Progenitor cell of endocrine pancreas (in vitro differentiated cells): Measurements from ENCODE around the gene TMEM178B. TPM values are rescaled to one million over a fixed set of nuclear protein-coding genes. Genes with fewer than 3 reads are reported as not detected.

ENCODE experiments used
- DNase-seq: peaks from one replicate; pipeline ENCODE4 v3.0.0; 2021; ENCODE audit warnings: low spot score; ENCODE audit not compliant: unreplicated experiment
- H3K27ac Mint-ChIP-seq: 2 replicates; pipeline ENCODE4 v1.8.0; 2021; ENCODE audit warnings: mild to moderate bottlenecking, moderate library complexity, mixed read lengths
- H3K27me3 Mint-ChIP-seq: 2 replicates; pipeline ENCODE4 v1.8.0; 2021; ENCODE audit warnings: mixed read lengths
- H3K36me3 Mint-ChIP-seq: 2 replicates; pipeline ENCODE4 v1.8.0; 2022; ENCODE audit warnings: mixed read lengths; ENCODE audit not compliant: insufficient read depth
- H3K4me1 Mint-ChIP-seq: 2 replicates; pipeline ENCODE4 v1.8.0; 2021; ENCODE audit warnings: low read depth, mixed read lengths
- H3K4me3 Mint-ChIP-seq: 2 replicates; pipeline ENCODE4 v1.8.0; 2021; ENCODE audit warnings: low read depth, mild to moderate bottlenecking, moderate library complexity, mixed read lengths
- H3K9me3 Mint-ChIP-seq: 2 replicates; pipeline ENCODE4 v1.8.0; 2021; ENCODE audit warnings: low read depth, mixed read lengths
- total RNA-seq: library from RNA; stranded (reverse); gene quantifications from 2 replicates; pipeline ENCODE4 v1.2.1, GENCODE V29; 2021
- TF ChIP-seq, protein P1 (sequence below): fragments of 200-600 bp; sonication (generic); IDR thresholded peaks from one replicate; pipeline ENCODE4 v1.5.0; 2021; ENCODE audit warnings: antibody characterized with exemption, mild to moderate bottlenecking; ENCODE audit not compliant: unreplicated experiment

Gene TMEM178B
- total RNA-seq, 1 donor from 2014 or later: 2.8 TPM

DNA sequence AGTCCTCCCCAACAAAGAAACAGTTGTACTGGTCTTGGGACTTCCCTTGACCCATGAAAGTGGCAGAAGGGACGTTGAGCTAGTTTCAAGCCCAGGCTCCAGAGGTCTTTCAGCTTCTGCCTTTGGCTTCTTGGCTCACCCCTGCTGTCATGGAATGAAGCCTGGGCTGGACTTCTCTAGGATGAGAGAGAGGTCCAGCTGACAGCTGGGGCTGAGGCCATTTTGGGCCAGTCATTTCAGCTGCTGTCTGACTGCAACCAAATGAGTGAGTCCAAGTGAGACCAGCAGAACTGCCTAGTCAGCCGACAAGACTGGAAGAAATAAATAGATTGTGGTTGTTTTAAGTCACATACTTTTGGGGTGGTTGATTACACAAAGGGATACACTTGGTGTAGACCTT is 76.6 kb downstream of the TMEM178B start:
- no peaks in the 10 kb centered on the region for H3K9me3 Mint-ChIP-seq
- H3K4me1 Mint-ChIP-seq: no peaks in the 10 kb centered on the region
- no peaks in the 10 kb centered on the region for H3K36me3 Mint-ChIP-seq
- no peak overlapping the region for H3K27ac Mint-ChIP-seq
- H3K4me3 Mint-ChIP-seq: no peak overlapping the region
- DNase-seq: no peak
- TF ChIP-seq, protein P1, sequence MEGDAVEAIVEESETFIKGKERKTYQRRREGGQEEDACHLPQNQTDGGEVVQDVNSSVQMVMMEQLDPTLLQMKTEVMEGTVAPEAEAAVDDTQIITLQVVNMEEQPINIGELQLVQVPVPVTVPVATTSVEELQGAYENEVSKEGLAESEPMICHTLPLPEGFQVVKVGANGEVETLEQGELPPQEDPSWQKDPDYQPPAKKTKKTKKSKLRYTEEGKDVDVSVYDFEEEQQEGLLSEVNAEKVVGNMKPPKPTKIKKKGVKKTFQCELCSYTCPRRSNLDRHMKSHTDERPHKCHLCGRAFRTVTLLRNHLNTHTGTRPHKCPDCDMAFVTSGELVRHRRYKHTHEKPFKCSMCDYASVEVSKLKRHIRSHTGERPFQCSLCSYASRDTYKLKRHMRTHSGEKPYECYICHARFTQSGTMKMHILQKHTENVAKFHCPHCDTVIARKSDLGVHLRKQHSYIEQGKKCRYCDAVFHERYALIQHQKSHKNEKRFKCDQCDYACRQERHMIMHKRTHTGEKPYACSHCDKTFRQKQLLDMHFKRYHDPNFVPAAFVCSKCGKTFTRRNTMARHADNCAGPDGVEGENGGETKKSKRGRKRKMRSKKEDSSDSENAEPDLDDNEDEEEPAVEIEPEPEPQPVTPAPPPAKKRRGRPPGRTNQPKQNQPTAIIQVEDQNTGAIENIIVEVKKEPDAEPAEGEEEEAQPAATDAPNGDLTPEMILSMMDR: no peak
- H3K27me3 Mint-ChIP-seq: no peaks in the 10 kb centered on the region

DNA sequence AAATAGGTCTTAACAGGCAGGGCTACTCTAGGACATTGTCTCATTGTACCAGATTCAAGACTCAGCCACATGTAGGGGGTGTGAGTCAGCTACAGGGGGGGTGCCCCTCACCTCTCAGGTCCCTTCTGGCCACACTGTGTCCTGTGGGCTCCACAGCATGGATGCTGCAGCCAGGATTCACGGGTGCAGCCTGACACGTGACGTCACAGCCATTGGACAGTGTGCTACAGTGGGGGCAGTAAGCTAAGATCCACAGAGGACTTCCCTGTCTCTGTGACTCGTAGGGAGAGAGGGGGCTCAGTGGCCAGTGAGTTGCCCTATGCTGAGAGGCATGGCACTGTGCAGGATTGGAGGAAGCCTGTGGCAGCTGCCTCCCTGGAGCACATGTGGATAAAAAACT is 77.9 kb downstream of the TMEM178B start:
- Mint-ChIP-seq H3K27me3 (no peaks in the 10 kb centered on the region), H3K36me3 (no peaks in the 10 kb centered on the region), H3K4me1 (no peaks in the 10 kb centered on the region), H3K27ac (no peak overlapping the region), H3K4me3 (no peak overlapping the region), H3K9me3 (no peaks in the 10 kb centered on the region)
- TF ChIP-seq, protein P1: no peak
- no peak for DNase-seq

DNA sequence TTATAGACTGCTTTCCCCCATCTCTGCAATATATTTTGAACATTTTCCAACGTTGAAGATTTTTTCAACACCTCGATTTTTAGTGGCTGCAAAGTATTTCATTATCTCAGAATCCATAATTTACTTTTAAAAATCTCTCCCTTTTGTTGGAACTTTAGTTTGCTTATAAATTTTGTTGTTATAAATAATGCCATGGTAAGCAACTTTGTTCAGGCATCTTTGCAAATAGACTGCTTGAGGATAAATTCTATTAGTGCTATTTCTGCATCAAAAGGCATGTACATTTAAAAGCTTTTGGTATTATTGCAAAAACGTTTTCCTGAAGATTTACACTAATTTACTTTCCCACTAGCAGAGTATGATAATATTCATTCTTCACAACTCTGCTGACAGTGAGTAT is 79.4 kb downstream of the TMEM178B start:
- TF ChIP-seq, protein P1: no peak
- Mint-ChIP-seq H3K27me3 (peaks cover 9% of the 10 kb centered on the region), H3K4me3 (no peak overlapping the region), H3K9me3 (no peaks in the 10 kb centered on the region), H3K4me1 (no peaks in the 10 kb centered on the region), H3K27ac (no peak overlapping the region), H3K36me3 (no peaks in the 10 kb centered on the region)
- no peak for DNase-seq

DNA sequence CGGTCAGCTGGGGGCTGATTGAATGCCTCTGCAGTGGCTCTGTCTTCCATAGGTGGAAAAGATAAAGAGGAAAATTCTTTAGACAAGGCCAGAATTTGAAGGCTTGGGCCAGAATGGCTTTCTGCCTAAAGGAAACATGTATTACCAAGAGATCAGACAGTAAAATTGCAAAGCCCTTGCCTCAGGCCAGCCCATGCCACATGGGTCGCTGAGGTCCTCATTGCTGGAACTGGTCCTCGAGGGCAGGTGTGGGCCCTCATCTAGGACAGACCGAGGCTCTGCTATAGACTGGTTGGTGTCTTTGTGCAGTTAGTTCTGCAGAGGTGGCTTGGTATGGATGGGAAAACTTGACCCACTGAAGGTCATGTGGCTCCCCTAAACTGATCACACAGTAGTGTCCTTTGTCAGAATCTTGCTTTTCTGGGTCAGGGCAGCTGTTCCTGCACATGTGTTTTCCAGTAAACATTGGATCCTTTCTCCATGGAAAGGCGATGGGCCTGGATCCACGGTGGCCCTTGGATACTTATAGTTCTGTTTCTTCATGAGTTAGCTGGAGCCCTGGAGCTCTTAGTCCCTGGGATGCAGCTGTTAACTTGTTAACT is 80.4 kb downstream of the TMEM178B start:
- DNase-seq: no peak
- Mint-ChIP-seq H3K4me1 (peaks cover 1% of the 10 kb centered on the region), H3K27ac (no peak overlapping the region), H3K27me3 (peaks cover 14% of the 10 kb centered on the region), H3K9me3 (no peaks in the 10 kb centered on the region), H3K4me3 (no peak overlapping the region), H3K36me3 (no peaks in the 10 kb centered on the region)
- TF ChIP-seq, protein P1: no peak

DNA sequence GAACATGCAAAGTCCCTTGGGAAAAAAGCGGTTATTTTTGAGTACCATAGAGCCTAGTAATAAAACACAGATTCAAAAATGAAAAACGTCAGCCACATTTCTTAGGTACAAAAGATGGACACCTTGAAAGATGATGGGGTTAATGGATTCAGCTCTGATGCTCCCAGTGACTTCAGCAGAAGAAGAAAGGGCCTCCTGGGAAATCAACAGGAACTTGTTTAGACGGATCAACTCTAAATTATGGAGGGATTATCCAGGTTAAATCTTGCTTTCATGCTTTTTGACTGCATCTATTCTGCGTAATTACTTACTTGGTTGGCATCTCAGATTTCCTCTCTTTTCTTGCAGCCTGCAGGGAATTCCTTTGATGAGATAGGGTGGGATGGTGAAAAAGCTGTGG is 82.5 kb downstream of the TMEM178B start:
- TF ChIP-seq, protein P1: no peak
- Mint-ChIP-seq H3K27me3 (peaks cover 14% of the 10 kb centered on the region), H3K4me1 (peaks cover 1% of the 10 kb centered on the region), H3K27ac (no peak overlapping the region), H3K36me3 (no peaks in the 10 kb centered on the region), H3K4me3 (no peak overlapping the region), H3K9me3 (no peaks in the 10 kb centered on the region)
- DNase-seq: no peak
